Measurements from ENCODE around the gene TST.

TST gene

DNA sequence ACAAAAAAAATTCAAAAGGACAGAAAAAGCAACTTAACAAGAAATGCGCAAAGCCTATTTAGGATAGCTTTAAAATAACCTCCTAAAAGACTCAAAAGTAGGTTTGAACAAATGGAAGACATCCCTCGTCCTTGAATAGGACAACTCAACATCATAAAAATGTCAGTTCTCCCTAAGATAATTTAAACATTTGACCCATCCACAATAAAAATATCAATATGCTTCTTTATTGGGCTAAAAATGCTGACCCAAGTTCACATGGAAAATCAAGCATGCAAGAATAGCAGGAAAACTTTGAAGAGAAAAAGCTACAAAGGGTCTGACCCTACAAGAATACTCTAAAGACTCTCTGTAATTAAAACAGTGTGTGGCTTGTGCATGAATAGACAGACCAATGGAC, 20.2 kb upstream of the TST start:
- Histone ChIP-seq H3K4me3 (ENCODE audit: low read length) (no peak overlapping the region), H3K4me1 (ENCODE audit: control insufficient read depth, low read depth, low read length) (no peaks in the 10 kb centered on the region), H3K9me3 (ENCODE audit: control insufficient read depth, low read depth, low read length) (no peaks in the 10 kb centered on the region), H3K9ac (ENCODE audit: low read length) (no peak overlapping the region), H3K27ac (ENCODE audit: low read length) (no peak overlapping the region), H3K27me3 (ENCODE audit: control insufficient read depth, insufficient read depth, low read length) (no peaks in the 10 kb centered on the region), H3K36me3 (ENCODE audit: control insufficient read depth, low read depth, low read length) (no peaks in the 10 kb centered on the region)

- H3K9me3 ChIP-seq (ENCODE audit: control insufficient read depth, low read depth, low read length): no peaks in the 10 kb centered on the region
- H3K27ac ChIP-seq (ENCODE audit: low read length): no peak overlapping the region
- H3K4me3 ChIP-seq (ENCODE audit: low read length): no peak overlapping the region
- H3K27me3 ChIP-seq (ENCODE audit: control insufficient read depth, insufficient read depth, low read length): no peaks in the 10 kb centered on the region
- H3K4me1 ChIP-seq (ENCODE audit: control insufficient read depth, low read depth, low read length): peaks cover 4% of the 10 kb centered on the region
- H3K36me3 ChIP-seq (ENCODE audit: control insufficient read depth, low read depth, low read length): no peaks in the 10 kb centered on the region
- no peak overlapping the region for H3K9ac ChIP-seq (ENCODE audit: low read length)
Measured at GRCh38 chr22:37037669-37038068, 18.4 kb upstream of the TST start.

- Histone ChIP-seq H3K9ac (ENCODE audit: low read length) (no peak overlapping the region), H3K27ac (ENCODE audit: low read length) (no peak overlapping the region), H3K27me3 (ENCODE audit: control insufficient read depth, insufficient read depth, low read length) (no peaks in the 10 kb centered on the region), H3K4me1 (ENCODE audit: control insufficient read depth, low read depth, low read length) (peaks cover 5% of the 10 kb centered on the region), H3K4me3 (ENCODE audit: low read length) (no peak overlapping the region), H3K36me3 (ENCODE audit: control insufficient read depth, low read depth, low read length) (no peaks in the 10 kb centered on the region), H3K9me3 (ENCODE audit: control insufficient read depth, low read depth, low read length) (no peaks in the 10 kb centered on the region)
Measured at GRCh38 chr22:37036655-37037377, 17.6 kb upstream of the TST start.

DNA sequence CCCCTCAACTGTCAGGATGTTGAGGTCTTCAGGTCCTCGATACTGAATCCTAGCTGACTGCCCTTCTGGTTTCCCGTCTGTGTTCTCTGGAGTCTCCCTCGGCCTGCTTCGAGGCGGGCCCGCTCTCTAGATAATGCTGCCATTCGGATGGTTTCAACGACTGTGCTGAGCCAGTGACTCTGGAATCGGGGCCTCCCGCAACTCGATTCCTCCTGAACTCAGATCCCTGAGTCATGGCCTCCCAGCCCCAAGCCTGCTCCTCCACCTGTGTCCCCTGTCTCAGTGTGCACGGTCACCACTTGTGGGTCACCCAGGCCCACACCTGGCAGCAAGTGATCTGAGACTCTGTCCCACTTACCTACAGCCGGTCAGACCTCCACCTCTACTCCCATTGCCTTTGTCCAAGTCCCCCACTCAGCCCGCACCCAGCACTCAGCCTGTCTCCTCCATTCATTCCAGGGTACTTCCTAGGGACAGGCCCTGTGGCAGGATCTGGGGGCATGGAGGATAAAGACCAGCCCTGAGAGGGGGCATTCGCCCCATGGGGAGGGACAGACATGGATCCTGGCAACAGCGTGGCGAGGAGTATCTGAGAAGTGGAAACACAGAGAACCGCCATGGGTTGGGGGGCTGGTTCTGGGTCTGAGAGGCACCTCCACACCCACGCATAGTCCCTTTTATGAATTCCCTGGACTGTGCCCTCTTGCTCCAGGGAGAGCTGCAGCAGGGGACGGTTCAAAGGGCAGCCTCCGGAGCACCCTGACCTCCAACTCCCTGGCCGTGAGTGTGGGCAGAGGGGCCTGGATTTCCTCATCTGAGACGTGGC, 14.6 kb upstream of the TST start:
- Histone ChIP-seq H3K4me3 (ENCODE audit: low read length) (no peak overlapping the region), H3K36me3 (ENCODE audit: control insufficient read depth, low read depth, low read length) (peaks cover 9% of the 10 kb centered on the region), H3K4me1 (ENCODE audit: control insufficient read depth, low read depth, low read length) (peaks cover 5% of the 10 kb centered on the region), H3K9me3 (ENCODE audit: control insufficient read depth, low read depth, low read length) (no peaks in the 10 kb centered on the region), H3K27ac (ENCODE audit: low read length) (no peak overlapping the region), H3K27me3 (ENCODE audit: control insufficient read depth, insufficient read depth, low read length) (no peaks in the 10 kb centered on the region), H3K9ac (ENCODE audit: low read length) (no peak overlapping the region)

GRCh38 chr22:37032535-37033460, 13.6 kb upstream of the TST start:
- peaks cover 10% of the 10 kb centered on the region for H3K36me3 ChIP-seq (ENCODE audit: control insufficient read depth, low read depth, low read length)
- H3K9ac ChIP-seq (ENCODE audit: low read length): no peak overlapping the region
- H3K27ac ChIP-seq (ENCODE audit: low read length): no peak overlapping the region
- no peaks in the 10 kb centered on the region for H3K9me3 ChIP-seq (ENCODE audit: control insufficient read depth, low read depth, low read length)
- no peak overlapping the region for H3K4me3 ChIP-seq (ENCODE audit: low read length)
- H3K4me1 ChIP-seq (ENCODE audit: control insufficient read depth, low read depth, low read length): peaks cover 5% of the 10 kb centered on the region
- H3K27me3 ChIP-seq (ENCODE audit: control insufficient read depth, insufficient read depth, low read length): no peaks in the 10 kb centered on the region

GRCh38 chr22:37032134-37032534, 12.9 kb upstream of the TST start:
- H3K9ac ChIP-seq (ENCODE audit: low read length): no peak overlapping the region
- H3K27me3 ChIP-seq (ENCODE audit: control insufficient read depth, insufficient read depth, low read length): no peaks in the 10 kb centered on the region
- H3K27ac ChIP-seq (ENCODE audit: low read length): no peak overlapping the region
- H3K36me3 ChIP-seq (ENCODE audit: control insufficient read depth, low read depth, low read length): peaks cover 16% of the 10 kb centered on the region
- H3K9me3 ChIP-seq (ENCODE audit: control insufficient read depth, low read depth, low read length): no peaks in the 10 kb centered on the region
- peaks cover 5% of the 10 kb centered on the region for H3K4me1 ChIP-seq (ENCODE audit: control insufficient read depth, low read depth, low read length)
- H3K4me3 ChIP-seq (ENCODE audit: low read length): no peak overlapping the region

DNA sequence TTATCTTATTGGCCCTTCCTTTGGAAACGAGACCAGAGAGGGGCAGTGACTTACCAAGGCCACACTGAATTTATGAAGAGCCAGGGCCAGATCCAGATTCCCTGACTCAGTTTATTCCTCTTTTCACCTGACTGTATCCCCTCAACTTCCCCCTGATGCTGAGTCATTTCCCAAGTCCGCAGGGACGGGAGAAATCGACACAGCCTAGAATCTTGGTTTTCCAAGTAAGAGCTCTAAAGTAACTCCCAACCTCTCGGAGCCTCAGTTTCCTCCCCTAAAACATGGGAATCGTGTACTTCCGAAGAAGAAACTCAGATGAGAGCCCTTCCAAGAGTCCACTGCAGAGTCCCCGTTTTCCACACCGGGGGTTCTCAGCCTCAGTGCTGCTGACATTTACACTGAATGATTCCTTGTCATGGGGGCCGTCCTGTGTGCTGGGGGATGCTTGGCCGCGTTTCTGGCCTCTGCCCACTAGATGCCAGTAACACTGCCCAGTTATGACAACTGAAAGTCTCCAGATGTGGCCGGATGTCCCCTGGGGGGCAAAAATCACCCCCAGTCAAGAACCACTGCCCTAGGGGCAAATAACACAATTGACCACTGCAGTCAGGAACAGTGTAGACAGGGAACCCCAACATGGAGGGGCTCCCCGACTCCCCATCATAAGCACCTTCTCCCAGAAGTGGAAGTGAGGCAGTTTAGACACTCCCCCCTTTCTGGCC, 11.5 kb upstream of the TST start:
- Histone ChIP-seq H3K27ac (ENCODE audit: low read length) (no peak overlapping the region), H3K27me3 (ENCODE audit: control insufficient read depth, insufficient read depth, low read length) (no peaks in the 10 kb centered on the region), H3K4me3 (ENCODE audit: low read length) (no peak overlapping the region), H3K9me3 (ENCODE audit: control insufficient read depth, low read depth, low read length) (no peaks in the 10 kb centered on the region), H3K4me1 (ENCODE audit: control insufficient read depth, low read depth, low read length) (peaks cover 5% of the 10 kb centered on the region), H3K9ac (ENCODE audit: low read length) (no peak overlapping the region), H3K36me3 (ENCODE audit: control insufficient read depth, low read depth, low read length) (peaks cover 24% of the 10 kb centered on the region)

DNA sequence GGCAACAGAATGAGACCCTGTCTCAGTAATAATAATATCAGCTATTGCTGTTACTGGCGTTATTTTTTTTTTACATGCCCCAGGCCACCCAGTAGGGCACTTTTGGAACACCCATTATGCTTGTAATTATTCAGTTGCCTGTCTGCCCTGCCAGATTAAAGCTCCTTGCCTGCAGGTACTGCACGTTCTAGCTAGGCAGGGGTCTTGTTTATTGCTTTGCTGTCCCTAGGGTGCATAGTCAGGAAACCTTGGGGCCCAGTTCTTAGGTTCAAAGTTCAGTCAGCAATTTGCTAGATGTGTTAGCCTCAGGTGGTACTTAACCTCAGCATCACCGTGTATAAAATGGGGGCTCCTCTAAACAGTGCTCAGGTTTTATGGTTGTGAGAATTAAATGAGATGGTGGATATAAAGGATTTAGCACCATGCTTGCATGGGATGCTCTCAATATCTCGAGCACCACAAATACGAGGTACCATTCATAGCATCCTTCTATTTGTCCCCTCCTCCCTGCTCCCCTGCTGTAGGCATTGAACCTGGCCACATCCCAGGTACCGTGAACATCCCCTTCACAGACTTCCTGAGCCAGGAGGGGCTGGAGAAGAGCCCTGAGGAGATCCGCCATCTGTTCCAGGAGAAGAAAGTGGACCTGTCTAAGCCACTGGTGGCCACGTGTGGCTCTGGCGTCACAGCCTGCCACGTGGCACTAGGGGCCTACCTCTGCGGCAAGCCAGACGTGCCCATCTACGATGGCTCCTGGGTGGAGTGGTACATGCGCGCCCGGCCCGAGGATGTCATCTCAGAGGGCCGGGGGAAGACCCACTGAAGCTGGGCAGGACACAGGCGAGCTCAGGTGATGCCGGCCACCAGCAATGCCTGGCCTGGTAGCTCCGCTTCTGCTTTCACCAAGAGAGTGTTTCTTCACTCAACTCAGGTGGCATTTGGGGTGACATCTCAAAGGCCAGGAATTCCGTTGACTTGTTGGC, 9.7 kb upstream of the TST start:
- Histone ChIP-seq H3K4me3 (ENCODE audit: low read length) (no peak overlapping the region), H3K27ac (ENCODE audit: low read length) (no peak overlapping the region), H3K4me1 (ENCODE audit: control insufficient read depth, low read depth, low read length) (peaks cover 5% of the 10 kb centered on the region), H3K9ac (ENCODE audit: low read length) (no peak overlapping the region), H3K9me3 (ENCODE audit: control insufficient read depth, low read depth, low read length) (no peaks in the 10 kb centered on the region), H3K36me3 (ENCODE audit: control insufficient read depth, low read depth, low read length) (peaks cover 29% of the 10 kb centered on the region), H3K27me3 (ENCODE audit: control insufficient read depth, insufficient read depth, low read length) (no peaks in the 10 kb centered on the region)

DNA sequence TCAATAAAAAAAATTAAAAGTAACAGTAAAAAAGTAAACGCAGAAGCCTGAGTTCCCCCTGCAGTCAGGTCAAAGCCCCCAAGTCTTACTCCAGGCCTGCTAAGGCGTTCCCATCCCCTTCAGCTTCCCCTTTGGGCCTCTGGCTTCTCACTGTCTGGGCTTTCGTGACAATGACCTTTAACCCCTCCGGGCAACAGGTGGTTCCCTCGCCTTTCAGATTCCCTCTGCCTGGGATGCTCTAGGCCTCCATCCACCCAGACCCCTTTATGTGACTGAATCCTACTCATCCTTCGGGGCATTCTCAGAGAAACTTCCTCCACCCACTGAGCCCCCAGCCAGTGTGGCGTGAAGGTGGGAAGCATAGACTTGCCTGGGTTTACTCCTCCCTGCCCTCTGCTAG, 8.3 kb upstream of the TST start:
- H3K9ac ChIP-seq (ENCODE audit: low read length): no peak overlapping the region
- H3K36me3 ChIP-seq (ENCODE audit: control insufficient read depth, low read depth, low read length): peaks cover 29% of the 10 kb centered on the region
- no peaks in the 10 kb centered on the region for H3K27me3 ChIP-seq (ENCODE audit: control insufficient read depth, insufficient read depth, low read length)
- H3K9me3 ChIP-seq (ENCODE audit: control insufficient read depth, low read depth, low read length): no peaks in the 10 kb centered on the region
- H3K27ac ChIP-seq (ENCODE audit: low read length): no peak overlapping the region
- no peaks in the 10 kb centered on the region for H3K4me1 ChIP-seq (ENCODE audit: control insufficient read depth, low read depth, low read length)
- H3K4me3 ChIP-seq (ENCODE audit: low read length): no peak overlapping the region

- no peak overlapping the region for H3K9ac ChIP-seq (ENCODE audit: low read length)
- H3K9me3 ChIP-seq (ENCODE audit: control insufficient read depth, low read depth, low read length): no peaks in the 10 kb centered on the region
- no peaks in the 10 kb centered on the region for H3K27me3 ChIP-seq (ENCODE audit: control insufficient read depth, insufficient read depth, low read length)
- H3K4me1 ChIP-seq (ENCODE audit: control insufficient read depth, low read depth, low read length): no peaks in the 10 kb centered on the region
- H3K4me3 ChIP-seq (ENCODE audit: low read length): no peak overlapping the region
- no peak overlapping the region for H3K27ac ChIP-seq (ENCODE audit: low read length)
- peaks cover 29% of the 10 kb centered on the region for H3K36me3 ChIP-seq (ENCODE audit: control insufficient read depth, low read depth, low read length)
Measured at GRCh38 chr22:37026325-37026724, 7.1 kb upstream of the TST start.
